Endometrial microvascular endothelial cells (primary cell): ENCODE measurements around the gene WIPI1. TPM values are rescaled to one million over a fixed set of nuclear protein-coding genes. Genes with fewer than 3 reads are reported as not detected.
"Not testable (repeated sequence)": the region's sequence is repeated elsewhere in the genome, so short reads cannot be mapped to it uniquely, and the experiment has no call there.

Experiments used
- in situ Hi-C: cut with HindIII; loops from 2 replicates; pipeline ENCODE4 v1.10.0; 2017; ENCODE audit warnings: low sequenced_read_pairs, low pct_unique_long_range_greater_than_20kb; ENCODE audit errors: inconsistent ontology term
- total RNA-seq: library from RNA; depleted of rRNA; stranded (reverse); fragments of >200 nt; gene quantifications from one replicate; pipeline ENCODE4 v1.2.3, GENCODE V29; 2015; ENCODE audit errors: inconsistent ontology term

Gene WIPI1
- total RNA-seq, 1 donor from 2014 or later = 39.8 TPM

- in situ Hi-C loops = no loop called here
These were observed 31.3 kb downstream of the WIPI1 start for GRCh38 chr17:68425979-68426378.

- in situ Hi-C loops = no loop called here
These were observed 32.4 kb downstream of the WIPI1 start for GRCh38 chr17:68424861-68425260.

- in situ Hi-C loops = no loop called here
These were observed 33.1 kb downstream of the WIPI1 start for GRCh38 chr17:68424203-68424602.

DNA sequence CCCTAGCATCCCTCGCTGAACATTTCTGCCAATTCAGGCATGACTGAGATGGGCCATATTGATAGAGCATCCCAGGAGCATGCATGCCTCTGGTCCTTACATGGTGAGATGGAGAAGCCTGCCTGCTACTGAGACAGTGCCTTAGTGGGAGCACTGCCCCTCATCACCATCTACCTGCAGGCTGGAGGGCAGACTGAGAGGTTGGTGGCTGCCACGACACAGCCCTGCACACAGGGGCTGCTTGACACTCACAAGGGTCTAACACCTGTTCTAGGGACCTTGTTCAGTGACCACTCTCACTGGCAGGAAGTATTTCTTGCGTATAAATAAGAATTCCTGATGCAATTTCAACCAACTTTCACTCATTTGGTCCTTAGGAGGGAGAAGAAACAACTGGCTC is 34.0 kb downstream of the WIPI1 start:
- in situ Hi-C loops = no loop called here

GRCh38 chr17:68422821-68423220 is 34.5 kb downstream of the WIPI1 start:
- in situ Hi-C loops = no loop called here

GRCh38 chr17:68421486-68421885 is 35.8 kb downstream of the WIPI1 start:
- in situ Hi-C loops = no loop called here

GRCh38 chr17:68420065-68420464 is 37.2 kb downstream of the WIPI1 start:
- in situ Hi-C loops = no loop called here

DNA sequence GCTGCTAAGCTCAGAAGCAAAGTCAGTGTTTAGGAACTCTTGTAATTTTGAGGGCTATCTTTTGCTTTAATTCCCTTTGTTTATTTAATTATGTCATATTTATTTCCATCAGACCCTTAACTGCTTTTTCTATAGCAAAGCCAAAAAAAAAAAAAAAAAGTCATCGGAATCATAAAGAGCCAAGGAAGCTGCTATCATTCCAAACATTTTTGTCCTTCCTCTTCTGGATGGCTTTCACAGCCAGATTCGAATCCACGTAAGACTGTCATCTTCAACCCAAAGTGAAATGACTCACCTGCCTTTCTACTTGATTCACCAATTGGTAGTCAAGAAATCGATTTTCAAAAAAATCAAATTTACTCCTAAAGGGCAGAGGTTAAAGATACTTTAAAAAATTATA is 38.4 kb downstream of the WIPI1 start:
- in situ Hi-C loops = no loop called here

DNA sequence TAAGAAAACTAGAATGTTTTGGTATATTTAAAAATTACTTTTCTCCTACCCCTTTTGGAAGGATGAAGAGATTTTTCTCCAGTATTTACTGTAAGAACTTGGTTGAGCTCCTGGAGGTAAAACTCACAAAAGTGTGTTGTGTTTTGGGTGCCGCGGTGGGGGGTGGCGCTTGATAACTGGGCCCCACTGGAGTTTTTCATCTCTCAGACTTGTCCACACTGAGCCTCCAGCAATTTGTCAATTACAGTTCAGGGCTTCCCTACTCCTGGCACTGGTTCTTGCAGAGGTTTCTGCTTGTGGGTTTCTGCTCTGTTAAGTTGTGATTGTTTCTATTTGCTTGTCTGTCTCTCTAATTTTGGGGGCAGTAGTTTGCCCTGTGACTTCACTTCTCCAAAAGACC is 40.0 kb downstream of the WIPI1 start:
- in situ Hi-C loops = no loop called here

DNA sequence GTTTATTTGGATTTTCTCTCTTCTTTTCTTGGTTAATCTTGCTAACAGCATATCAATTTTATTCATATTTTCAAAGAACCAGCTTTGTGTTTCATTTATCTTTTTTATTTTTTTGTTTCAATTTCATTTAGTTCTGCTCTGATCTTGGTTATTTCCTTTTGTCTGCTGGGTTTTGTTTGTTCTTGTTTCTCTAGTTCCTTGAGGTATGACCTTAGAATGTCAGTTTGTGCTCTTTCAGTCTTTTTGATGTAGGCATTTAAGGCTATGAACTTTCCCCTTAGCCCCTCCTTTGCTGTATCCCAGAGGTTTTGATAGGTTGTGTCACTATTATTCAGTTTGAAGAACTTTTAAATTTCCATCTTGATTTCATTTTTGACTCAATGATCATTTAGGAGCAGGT is 42.4 kb downstream of the WIPI1 start:
- in situ Hi-C loops = not testable (repeated sequence)

GRCh38 chr17:68413597-68414560 is 43.4 kb downstream of the WIPI1 start:
- in situ Hi-C loops = not testable (repeated sequence)

GRCh38 chr17:68407656-68408055 is 49.6 kb downstream of the WIPI1 start:
- in situ Hi-C loops = not testable (repeated sequence)

DNA sequence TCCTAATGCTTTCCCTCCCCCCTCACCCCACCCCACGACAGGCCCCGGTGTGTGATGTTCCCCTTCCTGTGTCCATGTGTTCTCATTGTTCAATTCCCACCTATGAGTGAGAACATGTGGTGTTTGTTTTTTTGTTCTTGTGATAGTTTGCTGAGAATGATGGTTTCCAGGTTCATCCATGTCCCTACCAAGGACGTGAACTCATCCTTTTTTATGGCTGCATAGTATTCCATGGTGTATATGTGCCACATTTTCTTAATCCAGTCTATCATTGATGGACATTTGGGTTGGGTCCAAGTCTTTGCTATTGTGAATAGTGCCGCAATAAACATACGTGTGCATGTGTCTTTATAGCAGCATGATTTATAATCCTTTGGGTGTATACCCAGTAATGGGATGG is 53.5 kb downstream of the WIPI1 start:
- in situ Hi-C loops = not testable (repeated sequence)

DNA sequence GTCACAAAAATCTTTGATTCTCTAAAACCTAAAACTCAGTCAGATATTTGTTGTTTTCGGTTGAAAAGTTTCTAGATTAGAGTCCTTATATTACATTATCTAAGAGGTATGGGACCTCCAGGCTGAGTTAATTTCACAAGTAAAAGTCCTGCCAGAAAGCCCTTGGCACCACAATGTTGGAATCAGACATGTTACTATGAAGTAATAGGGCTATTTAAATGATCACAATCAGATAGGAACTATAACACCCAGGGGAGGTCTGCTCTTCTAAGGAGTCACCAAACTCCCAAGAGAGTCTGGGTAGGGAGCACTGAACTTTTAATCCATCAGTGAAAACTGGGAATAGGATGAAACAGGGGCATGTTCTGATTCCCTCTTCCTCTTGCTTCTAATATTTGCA is 54.2 kb downstream of the WIPI1 start:
- in situ Hi-C loops = no loop called here

GRCh38 chr17:68401288-68401687 is 56.0 kb downstream of the WIPI1 start:
- in situ Hi-C loops = no loop called here

GRCh38 chr17:68400404-68400735 is 56.9 kb downstream of the WIPI1 start:
- in situ Hi-C loops = no loop called here

GRCh38 chr17:68399638-68400403 is 57.5 kb downstream of the WIPI1 start:
- in situ Hi-C loops = no loop called here

GRCh38 chr17:68398691-68399637 is 58.3 kb downstream of the WIPI1 start:
- in situ Hi-C loops = no loop called here

DNA sequence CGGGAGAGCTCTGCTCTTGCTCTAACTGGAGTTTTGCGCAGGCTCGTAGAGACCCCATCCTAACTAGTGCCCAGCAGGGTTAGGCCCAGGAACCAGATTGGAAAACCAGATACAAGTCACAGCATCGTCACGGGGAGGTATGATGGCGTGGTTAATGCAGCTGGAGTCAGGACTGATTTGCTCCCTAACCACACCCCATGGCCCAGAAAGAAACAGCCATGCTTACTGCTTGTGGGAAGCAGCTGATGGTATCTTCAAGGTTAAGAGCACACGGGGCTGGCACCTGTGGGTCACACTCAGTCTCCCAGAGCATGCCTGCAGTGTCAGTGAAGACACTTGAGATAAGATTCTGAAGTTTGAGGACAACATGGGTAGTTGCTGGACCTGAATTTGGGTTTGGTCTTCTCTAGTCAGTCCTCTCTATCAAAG is 60.2 kb downstream of the WIPI1 start:
- in situ Hi-C loops = no loop called here
